ENCODE measurements around the gene ARHGAP15. TPM values are rescaled to one million over a fixed set of nuclear protein-coding genes. Genes with fewer than 3 reads are reported as not detected.

ARHGAP15 gene
- total and polyA plus RNA-seq, 3 experiments from 2014 or later: 41.3 to 328 (median 41.4) TPM

DNA sequence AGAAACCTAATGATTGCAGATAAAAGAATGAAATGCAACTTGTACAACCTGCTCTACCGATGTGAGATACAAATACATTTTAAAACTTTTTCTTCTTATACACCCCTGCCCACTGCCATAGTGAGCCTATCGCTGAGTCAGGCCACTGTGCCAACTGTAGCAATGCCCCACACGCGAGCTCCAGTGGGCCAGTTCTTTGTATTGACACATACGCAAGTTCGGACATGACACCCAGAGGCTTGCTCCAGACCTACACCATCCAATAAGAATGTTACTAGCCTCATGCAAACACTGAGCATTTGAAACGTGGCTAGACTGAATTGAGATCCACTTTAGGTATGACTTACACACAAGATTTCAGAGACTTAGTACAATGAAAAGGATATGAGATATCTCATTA, 340.1 kb downstream of the ARHGAP15 start:
- H3K9me3 Mint-ChIP-seq: no peaks in the 10 kb centered on the region
- H3K27ac Mint-ChIP-seq: peak overlapping the region in 1 of 8 donors; percentile 64
- peaks cover 35 to 63% (median 58%) of the 10 kb centered on the region in 3 donors for H3K4me1 Mint-ChIP-seq
- no peaks in the 10 kb centered on the region for H3K9me3 ChIP-seq (ENCODE audit: low read length)
- H3K27me3 Mint-ChIP-seq: no peaks in the 10 kb centered on the region
- H3K4me3 Mint-ChIP-seq: no peak overlapping the region
- H3K4me3 ChIP-seq (ENCODE audit: low read length): no peak overlapping the region
- no peaks in the 10 kb centered on the region for H3K27me3 ChIP-seq (ENCODE audit: insufficient read depth, low read length, poor library complexity, severe bottlenecking)
- H3K4me1 ChIP-seq (ENCODE audit: insufficient read depth, low read length): no peaks in the 10 kb centered on the region
- peaks cover 0 to 37% (median 14%) of the 10 kb centered on the region in 3 donors for H3K36me3 Mint-ChIP-seq
- H3K36me3 ChIP-seq (ENCODE audit: insufficient read depth, low read length): peaks cover 4% of the 10 kb centered on the region
- no peak overlapping the region for H3K27ac ChIP-seq (ENCODE audit: low read depth, low read length)
- DNase-seq: no peak
- POLR2A ChIA-PET: no interaction called here
- CTCF ChIA-PET: no interaction called here

- Histone ChIP-seq H3K36me3 (ENCODE audit: insufficient read depth, low read length) (peaks cover 4% of the 10 kb centered on the region), H3K4me1 (ENCODE audit: insufficient read depth, low read length) (no peaks in the 10 kb centered on the region), H3K27me3 (ENCODE audit: insufficient read depth, low read length, poor library complexity, severe bottlenecking) (no peaks in the 10 kb centered on the region), H3K27ac (ENCODE audit: low read depth, low read length) (no peak overlapping the region), H3K9me3 (ENCODE audit: low read length) (no peaks in the 10 kb centered on the region), H3K4me3 (ENCODE audit: low read length) (no peak overlapping the region)
- CTCF ChIA-PET: no interaction called here
- H3K4me1 Mint-ChIP-seq: peaks cover 40 to 64% (median 63%) of the 10 kb centered on the region in 3 donors
- no peaks in the 10 kb centered on the region for H3K27me3 Mint-ChIP-seq
- DNase-seq: no peak
- H3K9me3 Mint-ChIP-seq: no peaks in the 10 kb centered on the region
- H3K36me3 Mint-ChIP-seq: peaks cover 0 to 37% (median 18%) of the 10 kb centered on the region in 3 donors
- peak overlapping the region in 3 of 8 donors; percentile 44 to 55 (median 48) for H3K27ac Mint-ChIP-seq
- no peak overlapping the region for H3K4me3 Mint-ChIP-seq
- POLR2A ChIA-PET: no interaction called here
These were observed 342.3 kb downstream of the ARHGAP15 start for GRCh38 chr2:143471550-143471949.

GRCh38 chr2:143473216-143473615, 344.0 kb downstream of the ARHGAP15 start:
- Histone ChIP-seq H3K27ac (ENCODE audit: low read depth, low read length) (no peak overlapping the region), H3K4me1 (ENCODE audit: insufficient read depth, low read length) (no peaks in the 10 kb centered on the region), H3K9me3 (ENCODE audit: low read length) (no peaks in the 10 kb centered on the region), H3K4me3 (ENCODE audit: low read length) (no peak overlapping the region), H3K27me3 (ENCODE audit: insufficient read depth, low read length, poor library complexity, severe bottlenecking) (no peaks in the 10 kb centered on the region), H3K36me3 (ENCODE audit: insufficient read depth, low read length) (peaks cover 4% of the 10 kb centered on the region)
- H3K27ac Mint-ChIP-seq: peak overlapping the region in 1 of 8 donors; percentile 11
- no peaks in the 10 kb centered on the region for H3K9me3 Mint-ChIP-seq
- peaks cover 0 to 42% (median 22%) of the 10 kb centered on the region in 3 donors for H3K36me3 Mint-ChIP-seq
- CTCF ChIA-PET: no interaction called here
- no peak overlapping the region for H3K4me3 Mint-ChIP-seq
- peaks cover 48 to 65% (median 65%) of the 10 kb centered on the region in 3 donors for H3K4me1 Mint-ChIP-seq
- no peaks in the 10 kb centered on the region for H3K27me3 Mint-ChIP-seq
- no peak for DNase-seq
- POLR2A ChIA-PET: no interaction called here

DNA sequence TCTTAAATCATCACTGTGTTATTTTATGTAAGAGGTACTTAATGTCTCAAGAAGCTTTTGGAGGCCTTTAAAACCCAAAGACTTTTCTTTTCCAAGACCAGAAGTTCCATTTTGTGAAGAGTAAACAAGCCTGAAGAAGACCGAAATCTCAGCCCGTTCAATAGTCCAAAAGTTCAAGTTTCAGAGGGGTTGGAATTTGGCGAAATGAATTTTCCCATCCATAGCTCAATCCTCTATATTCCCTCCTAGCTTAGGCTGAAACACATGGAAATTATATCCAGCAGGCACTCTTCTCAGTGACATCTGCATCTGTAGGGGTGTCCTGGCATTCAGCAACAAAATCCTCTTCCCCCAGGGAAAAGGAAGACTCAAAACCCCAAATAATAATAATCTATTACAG, 344.6 kb downstream of the ARHGAP15 start:
- Mint-ChIP-seq H3K27me3 (no peaks in the 10 kb centered on the region), H3K4me3 (no peak overlapping the region), H3K36me3 (peaks cover 0 to 42% (median 22%) of the 10 kb centered on the region in 3 donors), H3K27ac (no peak overlapping the region), H3K9me3 (no peaks in the 10 kb centered on the region), H3K4me1 (peaks cover 47 to 63% (median 62%) of the 10 kb centered on the region in 3 donors)
- Histone ChIP-seq H3K36me3 (ENCODE audit: insufficient read depth, low read length) (peaks cover 4% of the 10 kb centered on the region), H3K9me3 (ENCODE audit: low read length) (no peaks in the 10 kb centered on the region), H3K4me1 (ENCODE audit: insufficient read depth, low read length) (no peaks in the 10 kb centered on the region), H3K27me3 (ENCODE audit: insufficient read depth, low read length, poor library complexity, severe bottlenecking) (no peaks in the 10 kb centered on the region), H3K4me3 (ENCODE audit: low read length) (no peak overlapping the region), H3K27ac (ENCODE audit: low read depth, low read length) (no peak overlapping the region)
- ChIA-PET POLR2A (no interaction called here), CTCF (no interaction called here)
- DNase-seq: no peak

DNA sequence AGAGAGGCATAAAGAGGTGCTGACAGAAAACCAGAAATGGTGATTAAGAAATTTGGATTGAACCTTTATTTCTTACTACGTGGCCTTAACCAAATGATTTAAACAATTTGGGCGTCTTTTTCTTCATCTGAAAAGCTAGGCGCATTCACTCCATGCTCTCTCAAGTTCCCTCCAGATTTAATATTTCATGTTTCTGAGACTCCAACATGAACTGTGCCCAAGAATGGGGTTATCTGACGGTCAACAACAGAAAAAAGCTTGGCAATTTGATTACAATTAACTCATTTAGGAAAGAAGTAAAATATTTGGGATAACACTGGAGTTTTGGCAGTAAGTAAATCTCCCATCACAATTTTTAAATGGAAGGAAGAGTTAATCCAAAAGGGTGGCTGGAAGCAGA, 345.4 kb downstream of the ARHGAP15 start:
- H3K36me3 Mint-ChIP-seq: peaks cover 0 to 36% (median 20%) of the 10 kb centered on the region in 3 donors
- H3K27me3 ChIP-seq (ENCODE audit: insufficient read depth, low read length, poor library complexity, severe bottlenecking): no peaks in the 10 kb centered on the region
- H3K4me1 ChIP-seq (ENCODE audit: insufficient read depth, low read length): no peaks in the 10 kb centered on the region
- peaks cover 4% of the 10 kb centered on the region for H3K36me3 ChIP-seq (ENCODE audit: insufficient read depth, low read length)
- H3K27me3 Mint-ChIP-seq: no peaks in the 10 kb centered on the region
- DNase-seq: no peak
- ChIA-PET POLR2A (no interaction called here), CTCF (no interaction called here)
- H3K9me3 ChIP-seq (ENCODE audit: low read length): no peaks in the 10 kb centered on the region
- no peak overlapping the region for H3K4me3 Mint-ChIP-seq
- H3K27ac ChIP-seq (ENCODE audit: low read depth, low read length): no peak overlapping the region
- H3K4me1 Mint-ChIP-seq: peaks cover 48 to 70% (median 63%) of the 10 kb centered on the region in 3 donors
- peak overlapping the region in 1 of 8 donors; percentile 6 for H3K27ac Mint-ChIP-seq
- H3K4me3 ChIP-seq (ENCODE audit: low read length): no peak overlapping the region
- H3K9me3 Mint-ChIP-seq: no peaks in the 10 kb centered on the region

GRCh38 chr2:143475041-143475776, 346.0 kb downstream of the ARHGAP15 start:
- H3K27ac ChIP-seq (ENCODE audit: low read depth, low read length): no peak overlapping the region
- Mint-ChIP-seq H3K4me1 (peaks cover 47 to 65% (median 64%) of the 10 kb centered on the region in 3 donors), H3K27me3 (no peaks in the 10 kb centered on the region), H3K9me3 (no peaks in the 10 kb centered on the region), H3K27ac (peak overlapping the region in 3 of 8 donors; percentile 46 to 88 (median 62)), H3K4me3 (no peak overlapping the region), H3K36me3 (peaks cover 0 to 36% (median 18%) of the 10 kb centered on the region in 3 donors)
- H3K27me3 ChIP-seq (ENCODE audit: insufficient read depth, low read length, poor library complexity, severe bottlenecking): no peaks in the 10 kb centered on the region
- ChIA-PET POLR2A (no interaction called here), CTCF (no interaction called here)
- no peaks in the 10 kb centered on the region for H3K4me1 ChIP-seq (ENCODE audit: insufficient read depth, low read length)
- no peaks in the 10 kb centered on the region for H3K9me3 ChIP-seq (ENCODE audit: low read length)
- peaks cover 4% of the 10 kb centered on the region for H3K36me3 ChIP-seq (ENCODE audit: insufficient read depth, low read length)
- no peak overlapping the region for H3K4me3 ChIP-seq (ENCODE audit: low read length)
- no peak for DNase-seq

DNA sequence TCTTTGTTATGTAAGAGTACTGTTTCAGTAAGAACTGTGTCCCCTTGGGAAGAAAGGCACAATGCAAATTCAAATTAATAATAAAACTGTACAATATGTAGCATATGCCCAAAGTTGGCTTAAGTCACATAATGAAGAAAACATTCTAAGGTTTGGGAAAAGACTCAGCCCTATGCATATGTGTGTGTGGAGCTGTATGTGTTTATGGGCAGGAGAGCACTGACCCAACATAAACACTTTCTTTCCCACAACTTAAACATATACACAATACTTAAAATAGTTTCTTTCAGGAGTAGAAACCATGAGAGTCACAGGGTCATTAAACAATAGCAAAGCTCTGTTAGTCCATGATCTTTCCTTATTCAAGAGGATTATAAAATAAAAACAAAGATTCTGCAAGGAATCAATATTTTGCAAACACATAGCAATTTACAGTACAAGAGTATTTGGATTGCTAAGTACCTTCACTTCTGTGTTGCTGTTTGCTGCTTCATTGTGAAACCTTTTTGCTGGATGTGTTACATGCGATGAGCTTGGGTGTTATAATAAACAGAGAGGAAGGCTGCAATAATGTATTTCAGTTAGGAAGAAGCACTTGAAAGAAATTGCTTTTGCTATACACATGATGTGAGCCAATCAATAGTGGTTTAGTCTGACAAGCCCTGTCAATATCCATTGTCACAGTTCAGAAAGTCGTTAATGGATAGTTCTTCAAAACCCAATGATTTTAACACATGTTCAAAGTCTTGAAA, 347.3 kb downstream of the ARHGAP15 start:
- H3K36me3 Mint-ChIP-seq: peaks cover 0 to 34% (median 16%) of the 10 kb centered on the region in 3 donors
- no peaks in the 10 kb centered on the region for H3K4me1 ChIP-seq (ENCODE audit: insufficient read depth, low read length)
- H3K9me3 ChIP-seq (ENCODE audit: low read length): no peaks in the 10 kb centered on the region
- ChIA-PET POLR2A (interaction anchor here (0.6 kb wide), 1 partner anchor 92 kb away, joined by 3 read pairs; no protein-coding TSS in a partner anchor), CTCF (no interaction called here)
- H3K4me3 Mint-ChIP-seq: no peak overlapping the region
- H3K27ac ChIP-seq (ENCODE audit: low read depth, low read length): no peak overlapping the region
- H3K9me3 Mint-ChIP-seq: no peaks in the 10 kb centered on the region
- no peaks in the 10 kb centered on the region for H3K27me3 Mint-ChIP-seq
- peak overlapping the region in 3 of 8 donors; percentile 5 to 40 (median 35) for H3K27ac Mint-ChIP-seq
- H3K36me3 ChIP-seq (ENCODE audit: insufficient read depth, low read length): peaks cover 3% of the 10 kb centered on the region
- H3K27me3 ChIP-seq (ENCODE audit: insufficient read depth, low read length, poor library complexity, severe bottlenecking): no peaks in the 10 kb centered on the region
- H3K4me3 ChIP-seq (ENCODE audit: low read length): no peak overlapping the region
- no peak for DNase-seq
- peaks cover 54 to 76% (median 74%) of the 10 kb centered on the region in 3 donors for H3K4me1 Mint-ChIP-seq

Measured in CD8-positive, alpha-beta memory T cell (primary cell).